Measurements from ENCODE around the gene POLN.

Gene POLN

GRCh38 chr4:2241410-2242353, at the start of gene POLN, which contains the start of gene HAUS3:
Gene POLN (minus strand): TSS chr4:2242121. CDS start chr4:2229231, 12,890 bp downstream.
Gene HAUS3 (minus strand): TSS chr4:2242121. CDS start chr4:2240946, 1,175 bp downstream.
- peak; percentile 98 for DNase-seq (ENCODE audit: low read depth)

- DNase-seq (ENCODE audit: low read depth), result peak; percentile 73
Observed at GRCh38 chr4:2290974-2291704, 49.2 kb upstream of the POLN start.

GRCh38 chr4:2290488-2290887, 48.6 kb upstream of the POLN start:
- DNase-seq (ENCODE audit: low read depth), result no peak

GRCh38 chr4:2289955-2290333, 48.0 kb upstream of the POLN start:
- no peak for DNase-seq (ENCODE audit: low read depth)

- DNase-seq (ENCODE audit: low read depth), result no peak
Observed at GRCh38 chr4:2289311-2289954, 47.5 kb upstream of the POLN start.

- DNase-seq (ENCODE audit: low read depth), result no peak
Observed at GRCh38 chr4:2288051-2288541, 46.2 kb upstream of the POLN start.

GRCh38 chr4:2287594-2287915, 45.6 kb upstream of the POLN start:
- DNase-seq (ENCODE audit: low read depth), result no peak

GRCh38 chr4:2286904-2287593, 45.1 kb upstream of the POLN start:
- no peak for DNase-seq (ENCODE audit: low read depth)

GRCh38 chr4:2285613-2286381, 43.9 kb upstream of the POLN start:
- no peak for DNase-seq (ENCODE audit: low read depth)

- no peak for DNase-seq (ENCODE audit: low read depth)
Observed at GRCh38 chr4:2284934-2285612, 43.2 kb upstream of the POLN start.

GRCh38 chr4:2284161-2284933, 42.4 kb upstream of the POLN start:
- no peak for DNase-seq (ENCODE audit: low read depth)

GRCh38 chr4:2283199-2283711, 41.3 kb upstream of the POLN start:
- no peak for DNase-seq (ENCODE audit: low read depth)

GRCh38 chr4:2281575-2282343, 39.8 kb upstream of the POLN start:
- DNase-seq (ENCODE audit: low read depth), result peak; percentile 87

- no peak for DNase-seq (ENCODE audit: low read depth)
Observed at GRCh38 chr4:2280531-2281300, 38.8 kb upstream of the POLN start.

- no peak for DNase-seq (ENCODE audit: low read depth)
Observed at GRCh38 chr4:2277956-2278355, 36.0 kb upstream of the POLN start.

- no peak for DNase-seq (ENCODE audit: low read depth)
Observed at GRCh38 chr4:2276581-2277325, 34.8 kb upstream of the POLN start.
